OCI-LY1 (cell line): ENCODE results near the gene NOX3.

Experiments used
- CTCF ChIP-seq: fragments of 200-600 bp; sonication (generic), shearing (Covaris generic); IDR thresholded peaks from 2 replicates; pipeline ENCODE4 v1.5.1; 2017; ENCODE audit warnings: mild to moderate bottlenecking, antibody characterized with exemption, low read length, moderate library complexity, mixed read lengths
- EZH2 ChIP-seq: fragments of 200-600 bp; sonication (generic), shearing (Covaris generic); IDR thresholded peaks from 2 replicates; pipeline ENCODE4 v1.8.0; 2017; ENCODE audit warnings: borderline replicate concordance, mixed run types, mild to moderate bottlenecking, antibody characterized with exemption, low read length, moderate library complexity, mixed read lengths

- TF ChIP-seq EZH2 = no peak
- TF ChIP-seq CTCF = no peak
Measured at GRCh38 chr6:155375801-155376200, 79.8 kb downstream of the NOX3 start.
